ENCODE data around the gene CCPG1. TPM values are rescaled to one million over a fixed set of nuclear protein-coding genes. Genes with fewer than 3 reads are reported as not detected.

The CCPG1 gene
- total RNA-seq, 1 experiment from 2014 or later, result 27.6 TPM

DNA sequence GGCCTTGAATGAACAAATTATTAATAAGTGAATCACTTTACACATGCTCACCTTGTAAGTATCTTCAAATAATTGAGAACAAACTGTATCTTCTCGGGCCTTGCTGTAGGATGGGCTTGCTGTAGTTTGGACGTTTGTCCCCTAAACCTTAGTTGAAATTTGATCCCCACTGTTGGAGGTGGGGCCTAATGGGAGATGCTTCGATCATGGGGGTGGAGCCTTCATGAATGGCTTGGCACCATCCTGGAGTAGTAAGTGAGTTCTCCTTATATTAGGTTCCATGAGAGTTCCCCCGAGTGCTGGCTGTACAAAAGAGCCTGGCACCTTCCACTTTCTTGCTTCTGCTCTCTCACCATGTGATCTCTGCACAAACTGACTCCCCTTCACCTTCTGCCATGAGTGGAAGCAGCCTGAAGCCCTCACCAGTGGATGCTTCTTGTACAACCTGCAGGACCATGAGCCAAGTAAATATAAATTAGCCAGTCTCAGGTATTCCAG is 59.8 kb downstream of the CCPG1 start:
- DNase-seq (ENCODE audit: low read depth, low spot score), result no peak
- CTCF ChIA-PET, result no interaction called here
- no peaks in the 10 kb centered on the region for H3K9me3 ChIP-seq (ENCODE audit: control insufficient read depth, insufficient read depth, low read depth, low read length)
- in situ Hi-C loops (cut with HindIII; ENCODE audit: low pct_unique_long_range_greater_than_20kb, low sequenced_read_pairs), result no loop called here
- H3K4me1 ChIP-seq (ENCODE audit: control insufficient read depth, insufficient read depth, low read length), result no peaks in the 10 kb centered on the region
- BruUV-seq (replicated peaks), result no TSS peak
- no peak for ATAC-seq
- POLR2A ChIA-PET, result interaction anchor here (0.6 kb wide), 1 partner anchor 116 kb away, joined by 4 read pairs; no protein-coding TSS in a partner anchor
- H3K4me3 ChIP-seq (ENCODE audit: low read depth in 2 of 2, low read length in 2 of 2), result no peak overlapping the region
- H3K36me3 ChIP-seq (ENCODE audit: control insufficient read depth, insufficient read depth, low read length), result no peaks in the 10 kb centered on the region
- TF ChIP-seq POLR2AphosphoS5 (IDR thresholded peaks at IDR 0.05; ENCODE audit: low read depth, low read length) (no peak), CTCF (IDR thresholded peaks at IDR 0.05) (no peak), TCF7L2 (IDR thresholded peaks at IDR 0.05; ENCODE audit: low read depth, low read length) (no peak), REST (IDR thresholded peaks at IDR 0.05; ENCODE audit: insufficient read depth in 1 of 2, low read depth in 2 of 2, low read length in 1 of 2) (no peak), SIN3A (IDR thresholded peaks at IDR 0.05; ENCODE audit: borderline replicate concordance, insufficient read depth, low read depth, low read length) (no peak)
- no peak overlapping the region for H3K27ac ChIP-seq (ENCODE audit: low read length)
- intact Hi-C loops (cut with micrococcal nuclease; ENCODE audit: unreplicated experiment), result no loop called here
- no peaks in the 10 kb centered on the region for H3K27me3 ChIP-seq (ENCODE audit: control insufficient read depth, insufficient read depth, low read length)

GRCh38 chr15:55344206-55344605 is 64.0 kb downstream of the CCPG1 start:
- Histone ChIP-seq H3K27me3 (ENCODE audit: control insufficient read depth, insufficient read depth, low read length) (no peaks in the 10 kb centered on the region), H3K4me1 (ENCODE audit: control insufficient read depth, insufficient read depth, low read length) (no peaks in the 10 kb centered on the region), H3K4me3 (ENCODE audit: low read depth in 2 of 2, low read length in 2 of 2) (no peak overlapping the region), H3K9me3 (ENCODE audit: control insufficient read depth, insufficient read depth, low read depth, low read length) (no peaks in the 10 kb centered on the region), H3K27ac (ENCODE audit: low read length) (no peak overlapping the region), H3K36me3 (ENCODE audit: control insufficient read depth, insufficient read depth, low read length) (no peaks in the 10 kb centered on the region)
- ATAC-seq (no peak), DNase-seq (ENCODE audit: low read depth, low spot score) (no peak)
- intact Hi-C loops (cut with micrococcal nuclease; ENCODE audit: unreplicated experiment), result no loop called here
- no TSS peak for BruUV-seq (replicated peaks)
- in situ Hi-C loops (cut with HindIII; ENCODE audit: low pct_unique_long_range_greater_than_20kb, low sequenced_read_pairs), result no loop called here
- CTCF ChIA-PET, result no interaction called here
- POLR2A ChIA-PET, result no interaction called here
- TF ChIP-seq POLR2AphosphoS5 (IDR thresholded peaks at IDR 0.05; ENCODE audit: low read depth, low read length) (no peak), REST (IDR thresholded peaks at IDR 0.05; ENCODE audit: insufficient read depth in 1 of 2, low read depth in 2 of 2, low read length in 1 of 2) (no peak)

Measured in Panc1 (cell line).